HepG2 (cell line): ENCODE measurements around the gene FRMD5. TPM values are rescaled to one million over a fixed set of nuclear protein-coding genes. Genes with fewer than 3 reads are reported as not detected.

Experiments
- ATAC-seq: fragments of 200-7000 bp; cut with Tn5 transposase; 3 replicates; pipeline ENCODE4 v1.9.1; 2020; ENCODE audit warnings: mild to moderate bottlenecking, moderate library complexity
- BruUV-seq: library from RNA; stranded (reverse); fragments of 400-500 nt; replicated peaks from 2 replicates; lab custom pipeline; 2021; lab: Mats Ljungman, UMichigan
- CTCF ChIA-PET: fragments of 300-600 bp; formaldehyde crosslinking; extraction: SDS; loops from one replicate; lab custom pipeline; 2021; ENCODE audit warnings: low total read pairs, inconsistent platforms, low intra/inter-chr PET ratio; lab: Yijun Ruan, JAX
- POLR2A ChIA-PET: fragments of 350-600 bp; sonication (Branson Sonifier 250); formaldehyde crosslinking; loops from one replicate; lab custom pipeline; 2020; ENCODE audit warnings: antibody characterized with exemption, inconsistent platforms; lab: Yijun Ruan, JAX
- DNase-seq: peaks from one replicate; pipeline ENCODE4 v3.0.0-alpha.2; 2015; ENCODE audit warnings: low spot score
- FAIRE-seq: peaks from 3 replicates; lab custom pipeline; 2011; peaks lifted over from hg19 to GRCh38; lab: Jason Lieb, UNC
- H2AFZ ChIP-seq: one replicate; pipeline ENCODE4 v1.6.1; 2011; ENCODE audit warnings: low read length, inconsistent platforms
- H3K27ac ChIP-seq: fragments of 300-600 bp; 3 replicates; pipeline ENCODE4 v1.8.0; 2011; ENCODE audit warnings: mixed run types, mild to moderate bottlenecking, mixed read lengths, low read length, inconsistent platforms; ENCODE audit not compliant: insufficient read depth; ENCODE audit errors: extremely low read length
- H3K27me3 ChIP-seq, 2 experiments: fragments of 200-600 bp in 1 of 2; 2 replicates in 1 of 2; 3 replicates in 1 of 2; pipeline versions ENCODE4 v1.6.0 to v1.8.0; 2011; ENCODE audit warnings: low read length in 2 of 2, mild to moderate bottlenecking in 2 of 2, moderate library complexity in 2 of 2, inconsistent platforms in 1 of 2; ENCODE audit not compliant: insufficient read depth in 2 of 2, control insufficient read depth in 1 of 2
- H3K36me3 ChIP-seq, 2 experiments: fragments of 200-600 bp in 1 of 2; replicated peaks in 1 of 2; 2 replicates in 1 of 2; 3 replicates in 1 of 2; pipeline versions ENCODE4 v1.5.1 to v1.8.0; 2011; ENCODE audit warnings: low read length in 2 of 2, inconsistent platforms in 1 of 2; ENCODE audit not compliant: insufficient read depth in 2 of 2, control insufficient read depth in 1 of 2
- H3K4me1 ChIP-seq: 2 replicates; pipeline ENCODE4 v1.5.1; 2012; ENCODE audit warnings: low read length, inconsistent platforms; ENCODE audit not compliant: insufficient read depth
- H3K4me2 ChIP-seq: 2 replicates; pipeline ENCODE4 v1.6.0; 2011; ENCODE audit warnings: low read depth, low read length, inconsistent platforms
- H3K4me3 ChIP-seq, 3 experiments: fragments of 200-600 bp in 1 of 3; sonication (generic), shearing (Covaris generic) in 1 of 3; replicated peaks in 1 of 3; 2 replicates each; pipeline ENCODE4 v1.5.1; 2011 to 2016; ENCODE audit warnings: low read length in 3 of 3, inconsistent platforms in 2 of 3, low read depth in 2 of 3, mild to moderate bottlenecking in 2 of 3, control low read depth in 1 of 3, mixed read lengths in 1 of 3; ENCODE audit not compliant: insufficient read depth in 1 of 3
- H3K79me2 ChIP-seq: one replicate; pipeline ENCODE4 v1.6.1; 2011; ENCODE audit warnings: low read length, inconsistent platforms; ENCODE audit not compliant: insufficient read depth
- H3K9ac ChIP-seq: 2 replicates; pipeline ENCODE4 v1.6.0; 2011; ENCODE audit warnings: mild to moderate bottlenecking, low read depth, low read length, inconsistent platforms; ENCODE audit not compliant: insufficient read depth
- H3K9me3 ChIP-seq: 2 replicates; pipeline ENCODE4 v1.5.1; 2012; ENCODE audit warnings: mild to moderate bottlenecking, low read length
- H4K20me1 ChIP-seq: 2 replicates; pipeline ENCODE4 v1.6.0; 2011; ENCODE audit warnings: inconsistent platforms, mild to moderate bottlenecking, low read length, moderate library complexity; ENCODE audit not compliant: insufficient read depth
- ARHGAP35 ChIP-seq: sonication (generic); formaldehyde crosslinking; IDR thresholded peaks from 2 replicates; pipeline ENCODE4 v1.9.0; 2022; ENCODE audit warnings: mild to moderate bottlenecking, inconsistent platforms, moderate library complexity, missing genetic modification reagents, borderline replicate concordance
- ESRRA ChIP-seq: sonication (generic); formaldehyde crosslinking; IDR thresholded peaks from 2 replicates; pipeline ENCODE4 v1.5.1; 2020; ENCODE audit warnings: mild to moderate bottlenecking, low read depth, missing genetic modification reagents
- HIC2 ChIP-seq: sonication (generic); formaldehyde crosslinking; IDR thresholded peaks from 2 replicates; pipeline ENCODE4 v1.9.0; 2022; ENCODE audit warnings: low read depth, missing genetic modification reagents
- KDM5B ChIP-seq: sonication (generic); formaldehyde crosslinking; IDR thresholded peaks from 2 replicates; pipeline ENCODE4 v1.4.0; 2020; ENCODE audit warnings: missing genetic modification reagents, mild to moderate bottlenecking, borderline replicate concordance
- MIER2 ChIP-seq: IDR thresholded peaks from 2 replicates; pipeline ENCODE4 v1.6.1; 2016; ENCODE audit warnings: missing biosample characterization, missing genetic modification reagents
- PCBP2 ChIP-seq: fragments of 200-400 bp; formaldehyde crosslinking; optimal IDR thresholded peaks from 2 replicates; pipeline ENCODE3; 2018; ENCODE audit warnings: low read length, low read depth; ENCODE audit not compliant: poor library complexity, severe bottlenecking
- SNAPC4 ChIP-seq: sonication (generic); formaldehyde crosslinking; IDR thresholded peaks from 2 replicates; pipeline ENCODE4 v1.4.0; 2020; ENCODE audit warnings: mild to moderate bottlenecking, missing genetic modification reagents
- TCF7L2 ChIP-seq: IDR thresholded peaks from 2 replicates; pipeline ENCODE4 v1.6.1; 2011; ENCODE audit warnings: mild to moderate bottlenecking, low read depth, low read length, moderate library complexity
- YEATS2 ChIP-seq: sonication (generic); formaldehyde crosslinking; IDR thresholded peaks from 2 replicates; pipeline ENCODE4 v1.4.0; 2020; ENCODE audit warnings: missing genetic modification reagents, borderline replicate concordance
- ZNF317 ChIP-seq: sonication (generic); formaldehyde crosslinking; IDR thresholded peaks from 2 replicates; pipeline ENCODE4 v1.5.0; 2020; ENCODE audit warnings: mild to moderate bottlenecking, missing genetic modification reagents
- ZNF780A ChIP-seq: sonication (generic); formaldehyde crosslinking; IDR thresholded peaks from 2 replicates; pipeline ENCODE4 v1.8.0; 2022; ENCODE audit warnings: mild to moderate bottlenecking, missing genetic modification reagents, moderate library complexity
- ZNF83 ChIP-seq: sonication (generic); formaldehyde crosslinking; IDR thresholded peaks from 2 replicates; pipeline ENCODE4 v1.4.0; 2020; ENCODE audit warnings: missing genetic modification reagents, mild to moderate bottlenecking, borderline replicate concordance
- ZNF879 ChIP-seq: sonication (generic); formaldehyde crosslinking; IDR thresholded peaks from 2 replicates; pipeline ENCODE4 v1.8.1; 2023; ENCODE audit warnings: missing genetic modification reagents
- WGBS: methylation state at CpG from one replicate; pipeline ENCODE4 v1.1.6; 2017; ENCODE audit warnings: low lambda C conversion rate; 5-methylcytosine and 5-hydroxymethylcytosine counted together
- in situ Hi-C: cut with HindIII; loops from 2 replicates; pipeline ENCODE4 v1.10.0; 2017; ENCODE audit warnings: low pct_unique_long_range_greater_than_20kb; ENCODE audit not compliant: extremely low pct_ligation_motif_present
- intact Hi-C: fragments of 100-400 bp; cut with micrococcal nuclease; formaldehyde crosslinking; loops from one replicate; pipeline ENCODE4 v1.10.0; 2022; ENCODE audit not compliant: unreplicated experiment
- polyA plus RNA-seq, 8 experiments: library from polyadenylated mRNA; depleted of rRNA in 3 of 8; stranded (reverse) in 7 of 8; unstranded in 1 of 8; fragments of >200 nt; fragmentation: Illumina TruSeq in 4 of 8; extraction: Trizol in 4 of 8; gene quantifications; 2 replicates each; pipeline versions ENCODE4 v1.2.1 to v1.2.3, GENCODE V29; 2011 to 2016; ENCODE audit warnings: low read depth in 4 of 8, missing spikeins in 1 of 8, mixed read lengths in 1 of 8; ENCODE audit not compliant: insufficient read depth in 1 of 8
- total RNA-seq, 5 experiments: library from RNA; depleted of rRNA; stranded (reverse); fragments of >200 nt; fragmentation: Illumina TruSeq; extraction: Trizol; gene quantifications; 2 replicates each; pipeline ENCODE4 v1.2.3, GENCODE V29; 2016; ENCODE audit warnings: low read depth in 1 of 5

FRMD5 gene
- total and polyA plus RNA-seq, 2 of the 13 experiments (the other 11 are each of a cell fraction or from before 2014, with no cell fraction given), result 0.93 to 1.5 TPM

- no peak for DNase-seq
- POLR2A ChIA-PET, result no interaction called here
- no peaks in the 10 kb centered on the region for H3K79me2 ChIP-seq
Observed at GRCh38 chr15:44144184-44144583, 50.9 kb downstream of the FRMD5 start.

GRCh38 chr15:44137750-44138149, 57.3 kb downstream of the FRMD5 start:
- Histone ChIP-seq H3K4me2 (no peak overlapping the region), H3K79me2 (no peaks in the 10 kb centered on the region), H2AFZ (no peak overlapping the region), H3K4me1 (no peaks in the 10 kb centered on the region), H3K27me3 (no peaks in the 10 kb centered on the region), H4K20me1 (no peaks in the 10 kb centered on the region), H3K36me3 (no peaks in the 10 kb centered on the region), H3K4me3 (no peak overlapping the region), H3K9me3 (no peaks in the 10 kb centered on the region), H3K9ac (no peak overlapping the region), H3K27ac (no peak overlapping the region)
- 24% methylated on average over 1 of the region's 1 CpG for WGBS
- POLR2A ChIA-PET, result no interaction called here
- in situ Hi-C loops, result no loop called here
- intact Hi-C loops, result loop anchor here (5.0 kb wide), 1 partner anchor 200 kb away; no protein-coding TSS in a partner anchor
- no peak for ATAC-seq
- DNase-seq, result no peak
- CTCF ChIA-PET, result no interaction called here
- no TSS peak for BruUV-seq
- no peak for FAIRE-seq
- no peak for TF ChIP-seq ZNF879 (CRISPR knock-in tag)
- TF ChIP-seq YEATS2 (CRISPR knock-in tag), result no peak
- no peak for TF ChIP-seq ESRRA (CRISPR knock-in tag)
- no peak for TF ChIP-seq MIER2 (CRISPR knock-in tag)
- no peak for TF ChIP-seq HIC2
- no peak for TF ChIP-seq ARHGAP35 (CRISPR knock-in tag)
- TF ChIP-seq KDM5B, result no peak
- TF ChIP-seq SNAPC4 (CRISPR knock-in tag), result no peak
- no peak for TF ChIP-seq ZNF83 (CRISPR knock-in tag)

More at GRCh38 chr15:44144184-44144583, 50.9 kb downstream of the FRMD5 start:
- no peaks in the 10 kb centered on the region for H3K9me3 ChIP-seq
- no peak overlapping the region for H3K4me3 ChIP-seq
- TF ChIP-seq TCF7L2 (no peak), ZNF317 (no peak), PCBP2 (no peak), ZNF780A (CRISPR knock-in tag) (no peak)
- TF ChIP-seq, all 625 proteins: peak for 0
- H2AFZ ChIP-seq, result no peak overlapping the region
- ATAC-seq (no peak), FAIRE-seq (no peak)
- no peak overlapping the region for H3K4me2 ChIP-seq
- H3K4me1 ChIP-seq, result no peaks in the 10 kb centered on the region
- CTCF ChIA-PET, result no interaction called here
- WGBS, result 14% methylated on average over 1 of the region's 1 CpG
- BruUV-seq, result no TSS peak
- no peaks in the 10 kb centered on the region for H4K20me1 ChIP-seq
- no peaks in the 10 kb centered on the region; a peak in 1 of 5 replicates for H3K27me3 ChIP-seq
- intact Hi-C loops (no loop called here), in situ Hi-C loops (no loop called here)
- no peaks in the 10 kb centered on the region for H3K36me3 ChIP-seq
- H3K27ac ChIP-seq, result no peak overlapping the region
- H3K9ac ChIP-seq, result no peak overlapping the region
